IMR-90 (cell line): ENCODE results near the gene PKDCC. TPM values are rescaled to one million over a fixed set of nuclear protein-coding genes. Genes with fewer than 3 reads are reported as not detected.

ENCODE experiments used
- ATAC-seq: fragments of 200-7000 bp; cut with Tn5 transposase; 2 replicates; pipeline ENCODE4 v1.9.1; 2020; ENCODE audit warnings: low read depth, mild to moderate bottlenecking, moderate library complexity
- BruUV-seq: library from RNA; stranded (reverse); fragments of 400-500 nt; replicated peaks from 2 replicates; lab custom pipeline; 2021; lab: Mats Ljungman, UMichigan
- CTCF ChIA-PET: fragments of 300-600 bp; formaldehyde crosslinking; extraction: SDS; loops from one replicate; lab custom pipeline; 2021; ENCODE audit warnings: antibody characterized with exemption; lab: Yijun Ruan, JAX
- POLR2A ChIA-PET: fragments of 300-600 bp; sonication (Branson Sonifier 250); formaldehyde crosslinking; loops from one replicate; lab custom pipeline; 2022; ENCODE audit warnings: antibody characterized with exemption; ENCODE audit not compliant: unreplicated experiment; lab: Charles Lee
- DNase-seq: peaks from one replicate; pipeline ENCODE4 v3.0.0; 2013
- H2AFZ ChIP-seq: replicated peaks from 2 replicates; pipeline ENCODE3; 2013; ENCODE audit warnings: low read length, mild to moderate bottlenecking; ENCODE audit not compliant: poor library complexity
- H2AK5ac ChIP-seq: 2 replicates; pipeline ENCODE4 v1.6.1; 2013; ENCODE audit warnings: low read depth, low read length, inconsistent platforms
- H2AK9ac ChIP-seq: replicated peaks from 2 replicates; pipeline ENCODE3; 2013; ENCODE audit warnings: mild to moderate bottlenecking, low read depth, low read length, moderate library complexity; ENCODE audit not compliant: poor library complexity
- H2BK120ac ChIP-seq: 2 replicates; pipeline ENCODE4 v1.6.1; 2013; ENCODE audit warnings: low read depth, low read length, inconsistent platforms
- H2BK15ac ChIP-seq: 3 replicates; pipeline ENCODE4 v1.6.1; 2013; ENCODE audit warnings: low read depth, low read length, inconsistent platforms
- H2BK20ac ChIP-seq: 2 replicates; pipeline ENCODE4 v1.6.1; 2013; ENCODE audit warnings: low read depth, mild to moderate bottlenecking, inconsistent platforms, low read length, moderate library complexity
- H2BK5ac ChIP-seq: 2 replicates; pipeline ENCODE4 v1.6.1; 2013; ENCODE audit warnings: mild to moderate bottlenecking, low read depth, low read length, inconsistent platforms; ENCODE audit not compliant: poor library complexity, severe bottlenecking
- H3K14ac ChIP-seq: replicated peaks from 2 replicates; pipeline ENCODE4 v1.6.1; 2013; ENCODE audit warnings: low read depth, low read length, inconsistent platforms
- H3K18ac ChIP-seq: 2 replicates; pipeline ENCODE4 v1.6.1; 2013; ENCODE audit warnings: low read depth, low read length, control low read depth
- H3K23ac ChIP-seq: 2 replicates; pipeline ENCODE4 v1.6.1; 2013; ENCODE audit warnings: low read depth, low read length, inconsistent platforms
- H3K27ac ChIP-seq: 2 replicates; pipeline ENCODE4 v1.5.1; 2013; ENCODE audit warnings: mild to moderate bottlenecking, control low read depth, low read length; ENCODE audit not compliant: insufficient read depth
- H3K27me3 ChIP-seq: 2 replicates; pipeline ENCODE4 v1.6.1; 2013; ENCODE audit warnings: low read length; ENCODE audit not compliant: control insufficient read depth, insufficient read depth
- H3K36me3 ChIP-seq: 2 replicates; pipeline ENCODE4 v1.6.1; 2013; ENCODE audit warnings: low read length, mixed read lengths; ENCODE audit not compliant: control insufficient read depth, insufficient read depth
- H3K4ac ChIP-seq: 2 replicates; pipeline ENCODE4 v1.6.1; 2013; ENCODE audit warnings: low read depth, low read length, inconsistent platforms
- H3K4me1 ChIP-seq: 2 replicates; pipeline ENCODE4 v1.6.1; 2013; ENCODE audit warnings: low read length, mixed read lengths; ENCODE audit not compliant: control insufficient read depth, insufficient read depth
- H3K4me2 ChIP-seq: 2 replicates; pipeline ENCODE4 v1.6.1; 2013; ENCODE audit warnings: low read depth, mild to moderate bottlenecking, control low read depth, low read length, moderate library complexity
- H3K4me3 ChIP-seq: 2 replicates; pipeline ENCODE4 v1.5.1; 2013; ENCODE audit warnings: low read depth, mild to moderate bottlenecking, control low read depth, low read length, moderate library complexity; ENCODE audit not compliant: insufficient read depth
- H3K56ac ChIP-seq: 2 replicates; pipeline ENCODE4 v1.6.1; 2013; ENCODE audit warnings: low read length, inconsistent platforms; ENCODE audit not compliant: insufficient read depth; ENCODE audit errors: extremely low read depth
- H3K79me1 ChIP-seq, 2 experiments: 2 replicates each; pipeline ENCODE4 v1.6.1; 2013; ENCODE audit warnings: low read length in 2 of 2, inconsistent platforms in 1 of 2, low read depth in 1 of 2
- H3K9ac ChIP-seq: 2 replicates; pipeline ENCODE4 v1.6.1; 2013; ENCODE audit warnings: low read depth, low read length, control low read depth
- H3K9me1 ChIP-seq: 2 replicates; pipeline ENCODE4 v1.6.1; 2013; ENCODE audit warnings: low read length, inconsistent platforms; ENCODE audit not compliant: insufficient read depth
- H3K9me3 ChIP-seq: 2 replicates; pipeline ENCODE4 v1.6.1; 2013; ENCODE audit warnings: low read length; ENCODE audit not compliant: control insufficient read depth, insufficient read depth
- H4K20me1 ChIP-seq: 2 replicates; pipeline ENCODE4 v1.6.1; 2013; ENCODE audit warnings: low read length, inconsistent platforms; ENCODE audit not compliant: insufficient read depth
- H4K5ac ChIP-seq: 2 replicates; pipeline ENCODE4 v1.6.1; 2013; ENCODE audit warnings: mild to moderate bottlenecking, low read depth, low read length, control low read depth
- H4K8ac ChIP-seq, 2 experiments: 2 replicates each; pipeline ENCODE4 v1.6.1; 2013; ENCODE audit warnings: low read depth in 2 of 2, low read length in 2 of 2, control low read depth in 1 of 2, inconsistent platforms in 1 of 2
- H4K91ac ChIP-seq: 2 replicates; pipeline ENCODE4 v1.6.1; 2013; ENCODE audit warnings: low read depth, low read length, inconsistent platforms; ENCODE audit not compliant: insufficient read depth
- BHLHE40 ChIP-seq: fragments of 150-350 bp; IDR thresholded peaks from 2 replicates; pipeline ENCODE4 v1.6.1; 2016; ENCODE audit warnings: mild to moderate bottlenecking, low read depth, low read length
- CEBPB ChIP-seq: IDR thresholded peaks from 2 replicates; pipeline ENCODE4 v1.6.1; 2012; ENCODE audit warnings: low read depth, low read length, improper control_type of control experiment
- CHD1 ChIP-seq: IDR thresholded peaks from 2 replicates; pipeline ENCODE4 v1.6.1; 2012; ENCODE audit warnings: low read depth, low read length, improper control_type of control experiment
- ELK1 ChIP-seq: fragments of 150-350 bp; IDR thresholded peaks from 2 replicates; pipeline ENCODE4 v1.6.1; 2016; ENCODE audit warnings: low read depth, mild to moderate bottlenecking, low read length, moderate library complexity, borderline replicate concordance
- FOS ChIP-seq: fragments of 150-350 bp; IDR thresholded peaks from 2 replicates; pipeline ENCODE4 v1.6.1; 2016; ENCODE audit warnings: low read depth, low read length
- MAZ ChIP-seq: IDR thresholded peaks from 2 replicates; pipeline ENCODE4 v1.6.1; 2012; ENCODE audit warnings: low read depth, mild to moderate bottlenecking, low read length, improper control_type of control experiment, moderate library complexity, borderline replicate concordance
- MXI1 ChIP-seq: IDR thresholded peaks from 2 replicates; pipeline ENCODE4 v1.6.1; 2012; ENCODE audit warnings: low read depth, mild to moderate bottlenecking, low read length, moderate library complexity, borderline replicate concordance
- NFE2L2 ChIP-seq: fragments of 150-350 bp; IDR thresholded peaks from 2 replicates; pipeline ENCODE4 v1.6.1; 2016; ENCODE audit warnings: low read depth, mild to moderate bottlenecking, low read length
- POLR2A ChIP-seq: IDR thresholded peaks from 2 replicates; pipeline ENCODE4 v1.6.1; 2012; ENCODE audit warnings: mild to moderate bottlenecking, low read depth, low read length
- RAD21 ChIP-seq: IDR thresholded peaks from 2 replicates; pipeline ENCODE4 v1.6.1; 2012; ENCODE audit warnings: low read length, improper control_type of control experiment
- RFX5 ChIP-seq: IDR thresholded peaks from 2 replicates; pipeline ENCODE4 v1.8.0; 2012; ENCODE audit warnings: low read depth, mild to moderate bottlenecking, low read length, moderate library complexity
- SMC3 ChIP-seq: fragments of 150-350 bp; IDR thresholded peaks from 2 replicates; pipeline ENCODE4 v1.6.1; 2016; ENCODE audit warnings: low read depth, mild to moderate bottlenecking, antibody characterized with exemption, low read length, moderate library complexity
- WGBS, 2 experiments: methylation state at CpG; one replicate each; pipeline versions ENCODE4 v1.1.5 to v1.1.7; 2013; ENCODE audit warnings: missing lambda C conversion rate in 2 of 2; ENCODE audit not compliant: insufficient read length in 1 of 2; ENCODE audit errors: extremely low coverage in 2 of 2; 5-methylcytosine and 5-hydroxymethylcytosine counted together
- dilution Hi-C: fragments of 300-500 bp; cut with HindIII; formaldehyde crosslinking; loops from one replicate; pipeline ENCODE4 v1.14.3; 2018; ENCODE audit warnings: low sequenced_read_pairs; ENCODE audit not compliant: unreplicated experiment
- in situ Hi-C: fragments of 300-500 bp; cut with MboI; formaldehyde crosslinking; loops from 3 replicates; pipeline ENCODE4 v1.14.3; 2019; ENCODE audit warnings: low sequenced_read_pairs, inconsistent platforms, mixed read lengths
- intact Hi-C: fragments of 100-400 bp; cut with micrococcal nuclease; formaldehyde crosslinking; loops from 2 replicates; pipeline ENCODE4 v1.10.0; 2022
- polyA plus RNA-seq, 3 experiments: library from polyadenylated mRNA; depleted of rRNA; stranded (reverse); fragments of >200 nt; gene quantifications; 2 replicates each; pipeline ENCODE4 v1.2.3, GENCODE V29; 2012; ENCODE audit warnings: low replicate concordance in 1 of 3
- total RNA-seq: library from RNA; depleted of rRNA; stranded (reverse); fragments of >200 nt; gene quantifications from 2 replicates; pipeline ENCODE4 v1.2.3, GENCODE V29; 2012

PKDCC gene
- total and polyA plus RNA-seq, 2 of the 4 experiments (the other 2 are of a cell fraction) = 55.6 to 95.7 TPM

- Histone ChIP-seq H2AK5ac (peak overlapping the region; percentile 97), H3K27ac (peak overlapping the region; percentile 3; the same call in 1 of the 2 replicates), H4K8ac (peak overlapping the region in 1 of 2 experiments; percentile 73; a peak in 2 of 4 replicates), H3K56ac (no peak overlapping the region), H3K4me3 (no peak overlapping the region), H2AK9ac (peak overlapping the region; percentile 38), H3K4ac (peak overlapping the region; percentile 95), H3K27me3 (no peaks in the 10 kb centered on the region), H3K4me1 (peaks cover 14% of the 10 kb centered on the region), H3K9me3 (no peaks in the 10 kb centered on the region), H2BK120ac (peak overlapping the region; percentile 95), H3K4me2 (no peak overlapping the region), H4K91ac (peak overlapping the region; percentile 94), H2BK15ac (peak overlapping the region; percentile 44; the same call in 2 of the 3 replicates), H4K20me1 (no peaks in the 10 kb centered on the region; the same call in 1 of the 2 replicates), H3K9me1 (peaks cover 28% of the 10 kb centered on the region), H3K23ac (peak overlapping the region; percentile 57; the same call in 1 of the 2 replicates), H3K36me3 (no peaks in the 10 kb centered on the region), H3K9ac (no peak overlapping the region), H3K18ac (peak overlapping the region; percentile 67), H2BK20ac (peak overlapping the region; percentile 95), H2AFZ (peak overlapping the region; percentile 34), H3K14ac (peak overlapping the region; percentile 76), H3K79me1 (0 out of 4 replicates have a peak, but pooled peaks cover 0 to 2% of the 10 kb centered on the region in 2 experiments), H4K5ac (peak overlapping the region; percentile 40; the same call in 1 of the 2 replicates), H2BK5ac (no peak overlapping the region)
- POLR2A ChIA-PET = no interaction called here
- in situ Hi-C loops (loop anchor here (5.0 kb wide), 1 partner anchor 214 kb away; no protein-coding TSS in a partner anchor), dilution Hi-C loops (loop anchor here (25.0 kb wide), 1 partner anchor 199 kb away; no protein-coding TSS in a partner anchor), intact Hi-C loops (loop anchor here (1.0 to 2.0 kb wide), 3 partner anchors 21 to 233 kb away; no protein-coding TSS in a partner anchor)
- TF ChIP-seq POLR2A (no peak), SMC3 (no peak), RFX5 (no peak), ELK1 (no peak), MAZ (no peak), CEBPB (no peak), CHD1 (no peak), BHLHE40 (no peak), MXI1 (no peak), FOS (no peak), NFE2L2 (no peak), RAD21 (no peak)
- 100% methylated on average over 3 of the region's 8 CpGs; no CpG with 5 or more reads in 1 of the 2 experiments for WGBS, 2 experiments
- BruUV-seq = no TSS peak
- CTCF ChIA-PET = interaction anchor here (0.6 to 7.3 kb wide), 6 partner anchors 156 to 243 kb away, joined by 3 to 119 read pairs (median 4); no protein-coding TSS in a partner anchor
- ATAC-seq (no peak), DNase-seq (no peak)
Measured at GRCh38 chr2:42085706-42086487, 38.1 kb downstream of the PKDCC start.
